Smooth muscle cell (in vitro differentiated cells): Measurements from ENCODE around the gene GMPS. TPM values are rescaled to one million over a fixed set of nuclear protein-coding genes. Genes with fewer than 3 reads are reported as not detected.

ENCODE experiments used
- DNase-seq: peaks from one replicate; lab custom pipeline; 2025; ENCODE audit not compliant: unreplicated experiment; lab: John Stamatoyannopoulos, UW
- H2AFZ ChIP-seq: fragments of 200-600 bp; sonication (generic); 2 replicates; pipeline ENCODE4 v1.6.0; 2016; ENCODE audit warnings: antibody characterized with exemption, low read depth, mild to moderate bottlenecking
- H3F3A ChIP-seq: fragments of 200-600 bp; sonication (generic); 2 replicates; pipeline ENCODE4 v1.6.0; 2017; ENCODE audit warnings: antibody characterized with exemption, low read depth
- H3K27ac ChIP-seq: fragments of 200-600 bp; sonication (generic); 2 replicates; pipeline ENCODE4 v1.5.1; 2016; ENCODE audit warnings: low read depth, mild to moderate bottlenecking
- H3K27me3 ChIP-seq: fragments of 200-600 bp; sonication (generic); 2 replicates; pipeline ENCODE4 v1.6.1; 2016; ENCODE audit warnings: low read depth, mild to moderate bottlenecking
- H3K36me3 ChIP-seq: fragments of 200-600 bp; sonication (generic); 2 replicates; pipeline ENCODE4 v1.5.1; 2016; ENCODE audit warnings: low read depth
- H3K4me1 ChIP-seq: fragments of 200-600 bp; sonication (generic); 2 replicates; pipeline ENCODE4 v1.5.1; 2016; ENCODE audit warnings: low read depth
- H3K4me2 ChIP-seq: fragments of 200-600 bp; sonication (generic); 2 replicates; pipeline ENCODE4 v1.6.0; 2016; ENCODE audit warnings: mild to moderate bottlenecking
- H3K4me3 ChIP-seq: fragments of 200-600 bp; sonication (generic); 2 replicates; pipeline ENCODE4 v1.5.1; 2016; ENCODE audit warnings: mild to moderate bottlenecking
- H3K79me2 ChIP-seq: fragments of 200-600 bp; sonication (generic); 2 replicates; pipeline ENCODE4 v1.6.0; 2016; ENCODE audit warnings: low read depth, mild to moderate bottlenecking
- H3K9ac ChIP-seq: fragments of 200-600 bp; sonication (generic); 2 replicates; pipeline ENCODE4 v1.6.0; 2016; ENCODE audit warnings: low read depth
- H3K9me3 ChIP-seq: fragments of 200-600 bp; sonication (generic); replicated peaks from 2 replicates; pipeline ENCODE4 v1.5.1; 2016; ENCODE audit warnings: low read depth
- H4K20me1 ChIP-seq: fragments of 200-600 bp; sonication (generic); 2 replicates; pipeline ENCODE4 v1.6.0; 2016; ENCODE audit warnings: low read depth
- CTCF ChIP-seq: fragments of 200-600 bp; sonication (generic); IDR thresholded peaks from 2 replicates; pipeline ENCODE4 v1.5.1; 2017; ENCODE audit warnings: borderline replicate concordance, mild to moderate bottlenecking, antibody characterized with exemption; ENCODE audit not compliant: insufficient read depth, poor library complexity, severe bottlenecking
- whole genome bisulfite sequencing: methylation state at CpG from one replicate; pipeline ENCODE4 v1.1.7; 2016; ENCODE audit warnings: low lambda C conversion rate; 5-methylcytosine and 5-hydroxymethylcytosine counted together
- polyA plus RNA-seq: library from polyadenylated mRNA; unstranded; fragments of >200 nt; fragmentation: Nextera tagmentation; extraction: Ambion mirVana; gene quantifications from 2 replicates; pipeline ENCODE4 v1.2.1, GENCODE V29; 2016
- total RNA-seq: library from RNA; depleted of rRNA; stranded (reverse); fragments of >200 nt; gene quantifications from 2 replicates; pipeline ENCODE4 v1.2.3, GENCODE V29; 2014

The GMPS gene
- total and polyA plus RNA-seq, 2 experiments from 2014 or later, result 52.1 to 64.5 TPM

GRCh38 chr3:155934230-155934629 is 63.8 kb downstream of the GMPS start:
- Histone ChIP-seq H3K79me2 (no peaks in the 10 kb centered on the region), H3K27me3 (no peaks in the 10 kb centered on the region), H3K4me3 (no peak overlapping the region), H3K27ac (no peak overlapping the region), H3K9ac (no peak overlapping the region), H3K9me3 (no peaks in the 10 kb centered on the region), H4K20me1 (no peaks in the 10 kb centered on the region), H3K4me1 (no peaks in the 10 kb centered on the region), H3K4me2 (no peak overlapping the region), H2AFZ (no peak overlapping the region), H3F3A (no peaks in the 10 kb centered on the region), H3K36me3 (peaks cover 14% of the 10 kb centered on the region)
- no peak for DNase-seq
- no peak for TF ChIP-seq CTCF
- 88% methylated on average over 2 of the region's 2 CpGs for WGBS

DNA sequence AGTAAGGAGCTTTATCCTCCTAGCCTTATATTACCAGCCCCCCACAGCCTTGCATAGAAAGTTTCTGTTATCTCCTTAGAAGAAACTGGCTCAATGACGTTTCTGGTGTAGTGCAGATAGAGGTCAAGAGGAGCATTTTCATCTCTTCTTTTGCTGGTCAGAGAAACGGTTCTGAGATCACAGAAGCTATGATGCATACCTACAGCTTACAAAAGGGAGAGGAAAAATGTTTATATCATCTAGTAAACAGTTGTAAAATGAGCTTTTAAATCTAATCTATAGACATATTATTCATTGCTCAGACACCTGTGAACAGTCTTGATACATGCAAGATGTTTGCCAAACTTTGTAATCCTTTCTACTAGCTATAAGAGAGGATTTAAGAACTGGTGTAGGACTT is 68.0 kb downstream of the GMPS start:
- H3K36me3 ChIP-seq, result peaks cover 11% of the 10 kb centered on the region
- H3K9ac ChIP-seq, result no peak overlapping the region
- H3K79me2 ChIP-seq, result no peaks in the 10 kb centered on the region
- no peaks in the 10 kb centered on the region for H3K27me3 ChIP-seq
- no peaks in the 10 kb centered on the region for H3K9me3 ChIP-seq
- 88% methylated on average over 2 of the region's 2 CpGs for WGBS
- H3K4me3 ChIP-seq, result no peak overlapping the region
- H2AFZ ChIP-seq, result no peak overlapping the region
- H3K4me2 ChIP-seq, result no peak overlapping the region
- H4K20me1 ChIP-seq, result no peaks in the 10 kb centered on the region
- no peak for DNase-seq
- H3K4me1 ChIP-seq, result no peaks in the 10 kb centered on the region
- H3F3A ChIP-seq, result no peaks in the 10 kb centered on the region
- TF ChIP-seq CTCF, result no peak
- H3K27ac ChIP-seq, result no peak overlapping the region

DNA sequence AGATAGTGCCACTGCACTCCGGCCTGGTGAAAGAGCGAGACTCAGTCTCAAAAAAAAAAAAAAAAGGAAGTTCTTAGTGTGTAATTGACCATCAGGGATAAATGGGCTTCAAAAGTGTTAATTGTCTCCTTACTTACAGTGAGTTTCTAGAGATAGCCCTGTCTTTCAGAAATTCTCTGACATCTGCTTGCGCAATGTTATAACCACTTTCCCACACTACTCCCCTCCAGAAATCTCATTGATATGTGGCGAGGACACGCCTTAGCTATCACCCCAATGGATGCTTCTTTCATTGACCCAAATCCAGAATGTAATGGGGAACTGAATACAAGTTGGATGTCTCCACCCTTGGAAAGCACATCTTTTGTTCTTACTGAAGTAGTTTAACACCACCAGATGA is 70.9 kb downstream of the GMPS start:
- Histone ChIP-seq H3K79me2 (no peaks in the 10 kb centered on the region), H3K9me3 (no peaks in the 10 kb centered on the region), H2AFZ (no peak overlapping the region), H3K27me3 (no peaks in the 10 kb centered on the region), H3K27ac (no peak overlapping the region), H3K4me1 (no peaks in the 10 kb centered on the region), H3K4me3 (no peak overlapping the region), H3K4me2 (no peak overlapping the region), H3F3A (no peaks in the 10 kb centered on the region), H3K9ac (no peak overlapping the region), H3K36me3 (peaks cover 11% of the 10 kb centered on the region), H4K20me1 (no peaks in the 10 kb centered on the region)
- no peak for DNase-seq
- no peak for TF ChIP-seq CTCF
- 95% methylated on average over 5 of the region's 5 CpGs for WGBS

DNA sequence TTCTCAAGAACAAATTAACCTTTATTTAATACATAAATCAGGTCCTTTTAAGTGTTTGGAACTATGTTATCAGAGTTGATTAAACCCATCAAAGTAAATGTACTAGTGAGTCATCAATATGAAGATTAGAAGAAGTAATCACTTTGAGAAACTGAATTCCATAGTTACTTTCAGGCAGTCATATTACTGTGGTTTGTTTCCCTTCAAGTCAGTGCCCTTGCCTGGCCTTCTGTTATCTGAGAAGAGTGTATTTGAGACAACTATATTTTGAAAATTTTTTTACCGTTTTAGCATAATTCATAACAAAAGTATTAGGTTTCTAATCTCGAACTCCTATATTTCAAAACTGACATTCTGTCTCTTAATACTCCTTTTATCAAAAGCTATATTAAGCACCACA is 73.6 kb downstream of the GMPS start:
- Histone ChIP-seq H4K20me1 (no peaks in the 10 kb centered on the region), H3K9ac (no peak overlapping the region), H3K4me2 (no peak overlapping the region), H3K4me3 (no peak overlapping the region), H2AFZ (no peak overlapping the region), H3K36me3 (no peaks in the 10 kb centered on the region), H3K27ac (no peak overlapping the region), H3K27me3 (no peaks in the 10 kb centered on the region), H3K4me1 (no peaks in the 10 kb centered on the region), H3K79me2 (no peaks in the 10 kb centered on the region), H3K9me3 (no peaks in the 10 kb centered on the region), H3F3A (no peaks in the 10 kb centered on the region)
- 97% methylated on average over 2 of the region's 2 CpGs for WGBS
- no peak for TF ChIP-seq CTCF
- DNase-seq, result no peak
